Lung (tissue), 12 donors: ENCODE data around the gene ZNF735. TPM values are rescaled to one million over a fixed set of nuclear protein-coding genes. Genes with fewer than 3 reads are reported as not detected.

Experiments
- ATAC-seq: fragments of 200-7000 bp; cut with Tn5 transposase; one replicate; pipeline ENCODE4 v1.9.1; 2020; ENCODE audit warnings: moderate number of reproducible peaks; ENCODE audit not compliant: insufficient read depth, low FRiP score
- DNase-seq, 3 donors: peaks; one replicate each; pipeline ENCODE4 v3.0.0-alpha.2; 2013 to 2017
- H3K27ac ChIP-seq, 2 donors: one replicate each; pipeline ENCODE4 v1.5.1; 2013; ENCODE audit warnings: mild to moderate bottlenecking in 2 of 2, moderate library complexity in 2 of 2, control low read depth in 1 of 2, inconsistent platforms in 1 of 2, low read depth in 1 of 2, low read length in 1 of 2
- H3K27me3 ChIP-seq, 3 donors: one replicate each; pipeline ENCODE4 v1.5.1; 2013; ENCODE audit warnings: low read length in 2 of 3; ENCODE audit not compliant: control insufficient read depth in 3 of 3, insufficient read depth in 3 of 3
- H3K36me3 ChIP-seq, 4 donors: one replicate each; pipeline ENCODE4 v1.5.1; 2013; ENCODE audit warnings: low read length in 4 of 4, mild to moderate bottlenecking in 1 of 4, moderate library complexity in 1 of 4; ENCODE audit not compliant: control insufficient read depth in 4 of 4, insufficient read depth in 4 of 4
- H3K4me1 ChIP-seq, 5 donors: one replicate each; pipeline ENCODE4 v1.5.1; 2013; ENCODE audit warnings: low read length in 5 of 5, mild to moderate bottlenecking in 2 of 5, moderate library complexity in 1 of 5; ENCODE audit not compliant: control insufficient read depth in 5 of 5, insufficient read depth in 5 of 5
- H3K4me3 ChIP-seq: one replicate; pipeline ENCODE4 v1.5.1; 2013; ENCODE audit warnings: mild to moderate bottlenecking, control low read depth, moderate library complexity
- H3K9ac ChIP-seq, 2 donors: one replicate each; pipeline ENCODE4 v1.5.1; 2013; ENCODE audit warnings: low read length in 2 of 2, control low read depth in 1 of 2; ENCODE audit not compliant: insufficient read depth in 1 of 2
- H3K9me3 ChIP-seq, 4 donors: one replicate each; pipeline ENCODE4 v1.5.1; 2013; ENCODE audit warnings: low read length in 3 of 4, mild to moderate bottlenecking in 1 of 4, moderate library complexity in 1 of 4; ENCODE audit not compliant: control insufficient read depth in 4 of 4, insufficient read depth in 3 of 4
- WGBS, 2 donors: extraction: QIAGEN DNeasy Blood & Tissue Kit; methylation state at CpG; one replicate each; pipeline ENCODE4 v1.1.7; 2013; 5-methylcytosine and 5-hydroxymethylcytosine counted together
- polyA plus RNA-seq, 2 donors: library from polyadenylated mRNA; stranded (reverse); fragments of 200-250 nt; gene quantifications; one replicate each; pipeline ENCODE4 v1.2.1, GENCODE V29; 2013
- total RNA-seq, 2 donors: library from RNA; depleted of rRNA in 1 of 2; stranded (reverse); fragments of >200 nt in 1 of 2; gene quantifications; one replicate each; pipeline ENCODE4 v1.2.1, GENCODE V29; 2014 to 2021
- TF ChIP-seq, protein P1 (sequence below): IDR thresholded peaks from 2 replicates; pipeline ENCODE4 v1.5.1; 2012; ENCODE audit warnings: mild to moderate bottlenecking; ENCODE audit errors: control extremely low read depth, extremely low read depth
- donor health status: control.
- donor health status: control.
- donor health status: Bipolar disorder and iron deficiency.
- donor health status: healthy.
- donor health status: DM: yes; HTN: yes; CAD: no.

ZNF735 gene
- total and polyA plus RNA-seq, 4 donors, result not detected

- TF ChIP-seq, protein P1, sequence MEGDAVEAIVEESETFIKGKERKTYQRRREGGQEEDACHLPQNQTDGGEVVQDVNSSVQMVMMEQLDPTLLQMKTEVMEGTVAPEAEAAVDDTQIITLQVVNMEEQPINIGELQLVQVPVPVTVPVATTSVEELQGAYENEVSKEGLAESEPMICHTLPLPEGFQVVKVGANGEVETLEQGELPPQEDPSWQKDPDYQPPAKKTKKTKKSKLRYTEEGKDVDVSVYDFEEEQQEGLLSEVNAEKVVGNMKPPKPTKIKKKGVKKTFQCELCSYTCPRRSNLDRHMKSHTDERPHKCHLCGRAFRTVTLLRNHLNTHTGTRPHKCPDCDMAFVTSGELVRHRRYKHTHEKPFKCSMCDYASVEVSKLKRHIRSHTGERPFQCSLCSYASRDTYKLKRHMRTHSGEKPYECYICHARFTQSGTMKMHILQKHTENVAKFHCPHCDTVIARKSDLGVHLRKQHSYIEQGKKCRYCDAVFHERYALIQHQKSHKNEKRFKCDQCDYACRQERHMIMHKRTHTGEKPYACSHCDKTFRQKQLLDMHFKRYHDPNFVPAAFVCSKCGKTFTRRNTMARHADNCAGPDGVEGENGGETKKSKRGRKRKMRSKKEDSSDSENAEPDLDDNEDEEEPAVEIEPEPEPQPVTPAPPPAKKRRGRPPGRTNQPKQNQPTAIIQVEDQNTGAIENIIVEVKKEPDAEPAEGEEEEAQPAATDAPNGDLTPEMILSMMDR, result no peak
- H3K9me3 ChIP-seq, result peaks cover 0 to 19% (median 4%) of the 10 kb centered on the region in 4 donors
- H3K9ac ChIP-seq, result no peak overlapping the region
- H3K36me3 ChIP-seq, result no peaks in the 10 kb centered on the region
- 40% methylated on average over 4 of the region's 4 CpGs for WGBS, 2 donors
- ATAC-seq (no peak), DNase-seq (no peak)
- peaks cover 0 to 6% (median 0%) of the 10 kb centered on the region in 5 donors for H3K4me1 ChIP-seq
- no peak overlapping the region for H3K27ac ChIP-seq
- no peaks in the 10 kb centered on the region for H3K27me3 ChIP-seq
- H3K4me3 ChIP-seq, result no peak overlapping the region
Measured at GRCh38 chr7:64180989-64181388, 26.0 kb upstream of the ZNF735 start.

DNA sequence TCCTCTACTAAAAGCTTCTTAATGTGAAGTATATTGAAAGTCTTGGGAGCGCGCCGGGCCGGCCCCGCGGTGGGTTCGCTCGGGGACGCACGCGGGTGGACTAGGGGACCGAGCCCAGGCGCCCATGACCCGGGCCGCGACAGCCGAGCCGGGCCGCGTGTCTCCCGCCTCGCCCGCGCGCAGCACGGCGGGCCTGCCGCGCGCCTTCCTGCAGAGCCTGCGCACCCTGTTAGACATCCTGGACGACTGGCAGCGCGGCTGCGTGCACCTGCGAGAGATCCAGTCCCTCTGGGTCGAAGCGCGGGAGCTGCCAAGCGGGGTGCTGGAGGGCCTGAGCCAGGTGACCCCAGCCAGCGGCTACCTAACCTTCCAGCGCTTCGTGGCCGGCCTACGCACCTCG is 25.4 kb upstream of the ZNF735 start:
- TF ChIP-seq, protein P1, result no peak
- DNase-seq (no peak), ATAC-seq (no peak)
- H3K4me3 ChIP-seq, result no peak overlapping the region
- no peak overlapping the region for H3K9ac ChIP-seq
- H3K27me3 ChIP-seq, result no peaks in the 10 kb centered on the region
- H3K4me1 ChIP-seq, result peaks cover 0 to 6% (median 0%) of the 10 kb centered on the region in 5 donors
- peaks cover 0 to 19% (median 4%) of the 10 kb centered on the region in 4 donors for H3K9me3 ChIP-seq
- H3K36me3 ChIP-seq, result no peaks in the 10 kb centered on the region
- H3K27ac ChIP-seq, result no peak overlapping the region
- WGBS, 2 donors, result 28 to 45% methylated on average over 46 of the region's 46 CpGs

GRCh38 chr7:64182036-64182790 is 24.8 kb upstream of the ZNF735 start:
- peaks cover 0 to 19% (median 4%) of the 10 kb centered on the region in 4 donors for H3K9me3 ChIP-seq
- peaks cover 0 to 6% (median 0%) of the 10 kb centered on the region in 5 donors for H3K4me1 ChIP-seq
- no peak for ATAC-seq
- WGBS, 2 donors, result 21 to 48% methylated on average over 64 to 66 of the region's 66 CpGs
- no peak for DNase-seq
- no peaks in the 10 kb centered on the region for H3K27me3 ChIP-seq
- TF ChIP-seq, protein P1, result no peak
- H3K4me3 ChIP-seq, result no peak overlapping the region
- H3K27ac ChIP-seq, result no peak overlapping the region
- no peaks in the 10 kb centered on the region for H3K36me3 ChIP-seq
- H3K9ac ChIP-seq, result no peak overlapping the region
